ENCODE measurements around the gene GLS.
A peak's percentile ranks its signal among the peaks of the same experiment; 100 is the strongest.
"Not testable (repeated sequence)": the region's sequence is repeated elsewhere in the genome, so short reads cannot be mapped to it uniquely, and the experiment has no call there.

Gene GLS

DNA sequence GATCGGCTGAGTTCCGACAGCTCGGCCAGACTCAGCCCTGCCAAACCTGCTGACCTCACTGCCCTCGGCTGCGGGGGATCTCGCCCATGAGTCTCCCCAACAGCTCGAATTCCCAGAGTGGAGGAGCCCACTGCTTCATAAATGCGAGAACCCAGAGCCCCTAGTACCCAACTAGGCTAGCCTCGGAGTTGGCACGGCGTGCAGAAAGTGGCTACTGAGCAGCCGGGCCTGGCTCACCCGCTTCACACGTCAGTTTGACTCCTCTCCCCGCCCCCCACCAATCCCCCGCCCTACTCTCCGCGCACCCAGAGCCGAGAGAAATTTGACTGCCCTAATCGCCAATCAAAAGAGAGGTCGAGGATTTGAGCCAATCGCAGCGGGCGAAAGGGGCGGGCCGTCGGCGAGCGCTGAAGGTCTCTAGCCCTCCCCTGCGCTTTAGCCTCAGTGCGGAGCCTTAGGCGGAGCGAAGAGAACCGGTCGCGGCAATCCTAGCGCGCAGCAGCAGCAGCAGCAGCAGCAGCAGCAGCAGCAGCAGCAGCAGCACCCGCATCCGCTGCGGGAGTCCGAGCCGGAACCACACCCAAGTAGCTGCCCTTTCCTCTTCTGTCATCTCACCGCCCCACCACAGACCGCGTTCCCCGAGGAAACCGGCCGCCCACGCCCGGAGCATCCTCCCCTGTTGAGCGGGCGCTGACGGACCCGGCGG is at the start of gene GLS:
Gene GLS, plus strand, starts transcription at position 444 of the 706 bp plus-strand sequence. CDS start 264 bp downstream, outside the sequence.
- DNase-seq: peak; percentile 75 to 99 (median 96)

DNA sequence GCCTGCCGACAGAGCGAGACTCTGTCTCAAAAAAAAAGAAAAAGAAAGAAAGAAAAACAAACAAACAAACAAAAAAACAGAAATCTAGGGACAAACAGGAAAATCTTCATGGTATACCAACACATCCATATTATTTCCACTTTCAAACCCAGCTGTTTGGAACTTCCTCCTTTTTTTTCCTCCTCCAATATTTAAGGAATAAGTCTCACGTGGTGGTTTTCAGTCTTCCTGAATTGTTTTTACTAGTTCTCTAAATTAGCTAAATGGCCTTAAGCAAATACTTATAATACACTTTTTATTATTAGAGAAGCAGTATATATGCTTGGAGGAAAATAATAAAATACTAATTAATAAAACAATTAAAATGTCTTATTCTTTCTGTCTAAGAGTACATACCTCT is 48.7 kb upstream of the GLS start:
- no peak for DNase-seq

DNA sequence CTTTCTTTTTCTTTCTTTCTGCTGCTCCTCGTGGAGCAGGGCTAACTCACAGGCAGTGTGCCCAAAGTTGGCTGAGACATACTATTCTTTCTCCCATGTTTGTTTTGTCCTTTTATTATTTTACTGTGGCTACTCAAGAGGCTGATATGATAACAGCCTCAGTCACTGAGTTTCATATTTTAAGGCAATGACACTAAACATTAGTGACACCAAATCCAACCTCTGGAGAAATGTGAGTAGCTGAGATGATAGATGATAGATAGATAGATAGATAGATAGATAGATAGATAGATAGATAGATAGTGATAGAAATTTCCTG is 45.8 kb upstream of the GLS start:
- DNase-seq: no peak

DNA sequence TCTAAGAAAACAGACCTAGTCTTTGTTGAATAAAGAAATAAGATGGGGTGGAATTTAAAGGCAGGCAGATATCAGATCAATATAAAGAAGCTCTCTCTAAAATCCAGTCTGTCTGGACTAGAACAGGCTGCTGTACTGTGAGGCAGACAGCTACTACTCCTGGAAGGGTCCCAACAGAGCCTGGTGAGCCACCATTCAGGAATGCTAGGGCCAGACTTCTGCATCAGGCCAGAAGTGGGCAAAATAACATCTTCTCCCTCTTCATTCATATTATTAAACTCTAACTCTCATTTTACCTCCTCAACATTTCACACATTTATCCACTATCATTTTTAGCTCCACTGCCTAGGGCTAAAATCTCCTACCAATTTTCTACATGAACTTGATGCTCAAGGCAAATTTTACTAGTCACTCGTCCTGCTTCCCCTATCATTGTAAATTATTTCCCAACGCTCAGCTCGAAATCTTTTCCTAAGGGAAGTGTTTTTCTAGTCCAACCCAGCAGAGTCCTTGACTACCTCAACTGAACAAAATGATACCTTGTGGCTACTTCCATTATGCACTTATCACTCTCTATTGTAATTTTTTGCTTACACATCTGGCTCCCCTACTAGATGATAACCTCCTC is 45.2 kb upstream of the GLS start:
- no peak for DNase-seq

DNA sequence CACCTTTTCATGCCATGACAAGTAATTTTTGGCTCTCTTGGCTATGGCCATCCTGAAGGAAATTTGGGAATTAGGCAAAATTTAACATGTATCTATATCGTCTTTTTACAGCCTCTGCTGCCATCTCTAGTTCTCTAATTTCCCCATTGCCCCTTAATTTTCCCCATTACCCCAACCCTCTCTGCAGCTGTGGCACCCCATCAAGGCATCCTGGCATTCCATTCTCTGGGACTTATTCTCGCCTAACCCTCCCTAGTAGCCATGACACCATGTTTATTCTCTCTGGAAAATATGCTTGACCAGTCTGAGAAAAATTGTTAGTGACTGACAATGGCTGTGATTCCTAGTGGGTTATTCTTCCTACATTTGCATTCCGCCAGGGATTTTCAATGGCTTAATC is 43.9 kb upstream of the GLS start:
- no peak for DNase-seq

DNA sequence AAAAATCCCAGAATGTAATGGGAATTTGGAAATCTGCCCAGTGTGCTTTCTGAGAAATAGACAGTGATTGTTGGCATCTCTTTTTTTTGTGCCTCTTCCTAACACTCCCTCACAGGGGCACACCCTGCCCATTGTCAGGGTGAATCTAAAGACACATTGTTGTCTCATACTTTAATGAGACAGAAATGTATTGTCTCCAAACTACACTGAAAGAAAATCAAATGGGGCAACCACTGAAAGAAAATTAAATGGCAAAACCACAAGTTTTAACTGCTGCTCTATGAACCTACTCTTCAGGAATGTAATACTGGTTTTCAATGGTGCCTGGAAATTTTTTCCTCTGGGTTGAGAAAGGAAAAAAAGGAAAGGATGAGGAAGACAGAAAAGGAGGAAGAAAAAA is 43.2 kb upstream of the GLS start:
- DNase-seq: no peak

DNA sequence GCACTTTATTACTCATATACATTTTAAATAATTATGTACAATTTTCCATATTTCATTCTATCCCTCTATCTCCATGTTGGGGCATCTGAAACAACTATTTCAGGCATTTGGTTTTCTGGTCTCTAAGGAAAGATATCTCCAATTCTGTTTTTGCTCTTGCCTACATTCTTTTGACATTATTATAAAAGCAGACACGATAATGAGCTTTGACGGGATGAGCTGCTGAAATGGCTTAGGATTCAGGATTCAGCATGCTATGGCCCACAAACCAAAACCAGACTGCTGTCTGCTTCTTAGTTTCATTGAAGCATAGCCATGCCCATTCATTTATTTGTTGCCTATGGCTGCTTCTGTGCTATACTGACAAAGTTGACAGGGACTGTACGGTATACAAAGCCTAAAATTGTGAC is 42.7 kb upstream of the GLS start:
- no peak for DNase-seq

DNA sequence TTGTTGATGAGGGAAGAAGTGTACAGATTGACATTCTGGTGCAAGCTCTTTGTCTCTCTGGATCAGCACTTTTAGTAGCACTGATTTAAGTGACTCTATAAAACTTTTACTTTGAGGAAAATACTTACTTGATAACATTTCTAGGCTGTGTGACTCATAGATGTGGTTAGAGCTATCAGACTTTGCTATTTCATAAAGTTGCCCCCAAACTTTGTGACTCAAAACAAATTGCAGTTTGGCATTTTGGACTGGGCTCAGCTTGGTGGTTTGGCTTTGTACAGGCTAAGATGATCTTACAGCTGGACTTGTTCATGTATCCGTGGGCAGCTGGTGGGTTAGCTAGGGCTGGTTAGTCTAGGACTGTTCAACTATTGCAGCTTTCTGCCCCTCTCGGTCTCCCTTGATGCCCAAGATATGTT is 42.1 kb upstream of the GLS start:
- DNase-seq: no peak

DNA sequence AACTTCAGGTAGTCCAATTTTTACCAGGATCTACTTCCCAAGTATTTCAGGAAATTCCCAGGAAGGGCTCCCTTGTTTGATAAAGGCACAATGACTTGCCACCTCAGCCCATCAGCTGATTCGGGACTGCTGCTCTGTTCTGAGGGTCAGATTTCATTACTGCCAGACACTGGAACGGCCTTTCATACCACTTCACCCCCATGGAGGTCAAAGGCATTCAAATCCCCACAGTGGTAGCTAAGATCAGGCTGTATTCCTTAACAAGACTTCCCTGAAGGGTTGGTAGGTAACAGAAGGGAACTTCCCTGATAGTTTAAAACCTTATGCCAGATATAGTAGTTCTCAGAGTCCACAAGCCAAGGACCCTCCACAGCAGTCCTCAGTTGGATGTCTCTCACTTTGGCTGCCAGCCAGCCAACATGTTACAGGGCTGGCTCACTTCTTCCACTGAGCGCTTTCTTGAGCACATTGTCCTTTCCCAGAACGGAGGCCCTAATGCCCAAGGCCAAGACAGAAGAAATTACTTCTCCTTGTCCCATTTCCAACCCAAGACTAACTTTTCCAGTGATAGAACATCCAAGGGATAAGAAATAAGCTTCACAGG is 40.0 kb upstream of the GLS start:
- DNase-seq: no peak

DNA sequence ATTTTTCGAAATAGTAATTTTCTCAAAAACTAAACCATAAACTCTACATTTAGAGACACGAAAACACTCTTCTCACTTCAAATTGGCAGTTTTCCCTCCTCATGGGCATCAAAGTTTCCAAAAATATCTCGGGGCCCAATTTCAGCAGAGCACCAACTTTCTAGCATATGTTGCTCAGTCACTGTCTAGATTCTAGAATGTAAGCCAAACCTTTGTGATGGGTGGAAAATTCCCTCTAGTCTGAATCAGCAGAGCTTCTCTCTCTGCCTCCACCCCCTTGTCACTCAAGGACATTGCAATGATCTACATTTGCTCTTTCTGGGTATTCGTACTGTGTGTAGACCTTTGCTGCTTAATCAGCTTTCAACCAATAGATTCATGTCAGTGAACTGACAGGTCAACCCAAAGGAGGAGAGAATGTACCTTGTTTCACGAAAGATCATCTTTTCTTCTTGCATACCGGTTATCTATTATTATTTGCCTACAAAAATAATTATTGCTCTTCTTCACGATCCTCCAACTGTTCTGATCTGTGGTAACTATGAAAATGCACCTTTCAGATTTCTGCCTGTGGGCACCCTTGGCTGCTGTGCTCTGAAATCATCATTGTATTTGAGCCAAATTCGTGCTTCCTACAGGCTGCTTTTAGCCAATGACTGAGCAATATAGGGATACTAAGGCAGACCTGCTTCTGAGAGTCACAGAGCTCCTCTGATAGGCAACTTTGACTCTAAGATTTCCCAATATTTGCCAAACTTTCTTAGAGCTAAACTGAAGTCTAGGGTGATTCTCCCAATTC is 38.7 kb upstream of the GLS start:
- no peak for DNase-seq

DNA sequence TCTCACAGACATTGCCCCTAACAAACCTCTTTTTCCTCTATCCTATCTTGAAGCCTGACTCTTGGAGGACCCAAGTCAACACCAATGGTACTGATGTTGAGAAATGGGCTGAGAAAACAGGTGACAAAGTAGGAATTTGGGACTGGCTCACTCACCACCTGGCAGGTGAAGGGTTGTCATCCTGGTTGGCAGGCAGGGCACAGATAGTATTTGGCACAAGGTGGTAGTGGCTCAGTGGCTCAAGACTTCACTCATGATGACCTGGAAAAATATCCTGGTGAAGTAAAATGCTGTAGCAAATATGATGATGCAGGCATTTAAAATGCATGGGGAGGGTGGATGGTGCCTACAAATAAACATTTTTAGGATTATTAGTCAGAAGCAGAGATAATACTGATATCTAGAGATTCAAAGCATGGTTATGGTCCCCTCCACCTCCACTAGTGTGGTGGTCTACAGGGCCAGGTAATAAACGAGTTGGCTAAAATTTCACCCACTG is 38.0 kb upstream of the GLS start:
- no peak for DNase-seq

DNA sequence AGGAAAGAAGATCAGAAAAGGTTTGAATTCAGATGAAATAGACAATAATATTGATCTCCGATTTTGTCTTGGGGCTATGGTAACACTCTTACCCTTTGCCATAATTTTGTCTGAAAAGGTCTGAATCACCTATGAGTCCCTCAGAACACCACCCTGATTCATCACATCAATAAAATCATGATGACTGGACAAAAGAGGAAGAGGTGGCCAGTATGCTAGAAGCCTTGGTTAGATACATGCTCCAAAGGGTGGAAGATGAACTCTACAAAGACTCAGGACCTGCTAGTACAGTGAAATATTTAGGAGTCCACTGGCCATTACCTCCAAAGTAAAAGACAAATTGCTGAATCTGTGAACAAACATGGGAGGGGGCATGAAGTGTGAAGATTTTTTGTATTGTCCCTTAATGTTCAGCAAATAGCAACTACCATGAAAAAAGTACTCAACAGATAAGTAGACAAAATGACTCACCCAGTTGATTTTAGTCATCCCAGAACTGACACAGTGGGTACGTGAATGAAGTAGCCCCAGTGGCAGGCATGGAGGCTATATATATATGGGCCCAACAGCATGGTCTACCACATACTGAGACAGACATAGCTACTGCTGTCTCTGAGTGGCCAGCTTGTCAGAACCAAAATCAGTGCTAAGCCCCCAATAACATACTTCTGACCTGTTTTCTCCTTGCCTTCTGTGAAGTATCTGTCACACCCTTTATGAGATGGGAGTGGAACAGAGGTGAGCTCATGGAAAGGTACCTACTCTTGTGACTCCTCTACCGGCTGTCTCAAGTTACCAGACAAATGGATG is 36.5 kb upstream of the GLS start:
- no peak for DNase-seq

DNA sequence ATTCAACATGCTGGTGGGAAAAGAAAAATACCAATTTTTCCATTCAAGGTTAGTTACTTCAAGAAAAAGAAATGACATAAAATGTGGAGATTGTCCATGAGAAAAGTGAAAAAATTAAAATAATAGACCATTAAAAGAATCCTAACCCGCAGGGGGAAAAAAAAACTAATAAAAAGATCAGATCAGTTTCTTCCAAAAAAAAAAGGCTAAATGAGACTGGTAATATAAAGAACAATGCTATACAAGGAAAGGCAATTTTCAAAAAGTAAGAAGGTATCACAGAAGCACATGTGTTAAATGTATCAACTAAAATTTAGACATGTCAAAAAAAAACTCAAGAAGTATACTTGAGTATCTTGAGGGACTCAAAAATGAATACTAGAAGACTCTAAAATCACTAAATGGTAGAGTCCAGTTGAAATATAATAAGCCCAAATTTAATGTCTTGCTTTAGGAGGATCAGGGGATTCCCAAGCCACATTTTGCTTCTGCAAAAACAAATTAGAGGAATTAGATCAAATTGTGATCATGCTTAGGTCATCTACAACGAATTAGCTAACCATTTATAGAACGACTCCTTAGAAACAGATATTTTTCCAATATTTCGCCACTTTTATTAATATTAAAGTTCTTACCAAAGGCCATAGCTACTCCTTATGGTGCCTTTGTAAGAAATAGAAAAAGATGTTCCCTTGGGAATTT is 35.8 kb upstream of the GLS start:
- no peak for DNase-seq

DNA sequence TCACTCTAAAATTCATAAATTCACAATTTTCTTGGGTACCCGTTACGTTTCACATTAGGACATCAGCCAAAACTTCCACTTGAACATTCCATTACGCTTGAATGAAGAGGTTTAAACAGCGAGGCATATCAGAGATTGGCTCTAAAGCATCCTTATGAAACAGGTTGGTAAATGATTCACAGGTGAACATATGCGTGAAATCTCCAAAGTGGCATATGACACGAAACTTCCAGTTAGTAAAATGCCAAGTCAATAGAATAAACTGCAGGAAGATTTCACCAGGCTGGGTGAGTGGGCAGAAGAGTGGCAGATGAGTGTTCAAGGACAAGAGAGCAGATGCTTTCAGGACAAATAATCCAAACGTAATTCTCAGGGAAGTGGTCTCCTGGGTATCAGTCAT is 33.9 kb upstream of the GLS start:
- no peak for DNase-seq

DNA sequence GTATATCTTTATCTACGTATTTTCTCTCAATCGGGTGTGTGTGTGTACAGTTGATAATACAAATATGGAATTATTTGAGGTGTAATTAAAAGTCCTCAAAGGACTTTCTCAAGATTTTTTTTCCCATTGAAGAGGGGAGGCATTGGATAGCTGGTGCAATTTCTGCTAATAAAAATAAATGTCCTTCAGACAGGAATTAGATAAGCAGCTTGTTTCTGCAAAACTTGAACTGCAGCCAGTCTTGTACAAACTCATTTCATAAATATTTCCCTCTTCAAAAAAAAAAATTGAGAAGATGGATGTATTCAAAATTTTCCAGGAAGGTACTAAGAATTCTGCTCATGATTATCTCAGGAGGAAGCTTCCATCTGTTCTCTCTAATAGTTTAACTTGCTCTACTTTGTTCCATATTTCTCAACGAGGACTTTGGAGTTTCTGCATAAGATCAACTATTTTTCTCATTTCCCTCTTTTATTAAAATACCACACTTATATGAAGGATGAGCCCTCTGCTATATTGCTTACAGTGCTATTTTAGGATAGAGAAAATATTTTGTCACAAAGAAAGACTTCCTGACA is 33.0 kb upstream of the GLS start:
- no peak for DNase-seq

DNA sequence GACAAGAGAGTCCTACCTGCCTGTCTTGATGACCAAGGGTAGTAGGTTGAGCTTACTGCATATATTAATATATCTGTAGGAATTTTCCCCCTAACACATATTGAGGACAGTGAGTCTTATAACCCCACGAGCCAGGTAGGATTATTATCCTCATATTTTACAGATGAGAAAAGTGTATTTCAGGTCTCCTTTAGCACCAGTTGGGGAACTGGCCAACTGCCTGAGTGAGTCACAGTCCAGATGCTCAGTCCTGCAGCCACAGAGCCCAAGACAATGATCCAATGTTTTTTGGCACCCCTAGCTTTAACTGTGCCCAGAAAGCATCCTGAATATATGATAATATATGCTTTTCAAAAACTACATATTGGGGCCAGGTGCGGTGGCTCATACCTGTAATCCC is 30.8 kb upstream of the GLS start:
- DNase-seq: no peak

DNA sequence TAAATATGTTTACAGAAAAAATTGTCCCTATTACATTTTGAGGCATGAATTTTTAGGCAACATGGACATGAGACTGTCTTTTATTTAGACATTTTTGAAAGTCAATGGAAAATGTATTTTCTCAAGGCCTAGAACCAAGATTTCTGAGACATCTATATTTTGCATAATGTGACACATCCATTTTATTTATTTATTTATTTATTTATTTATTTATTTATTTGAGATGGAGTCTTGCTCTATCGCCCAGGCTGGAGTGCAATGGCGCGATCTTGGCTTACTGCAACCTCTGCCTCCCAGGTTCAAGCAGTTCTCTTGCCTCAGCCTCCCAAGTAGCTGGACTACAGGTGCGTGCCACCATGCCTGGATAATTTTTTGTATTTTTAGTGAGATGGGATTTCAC is 27.6 kb upstream of the GLS start:
- DNase-seq: not testable (repeated sequence)

DNA sequence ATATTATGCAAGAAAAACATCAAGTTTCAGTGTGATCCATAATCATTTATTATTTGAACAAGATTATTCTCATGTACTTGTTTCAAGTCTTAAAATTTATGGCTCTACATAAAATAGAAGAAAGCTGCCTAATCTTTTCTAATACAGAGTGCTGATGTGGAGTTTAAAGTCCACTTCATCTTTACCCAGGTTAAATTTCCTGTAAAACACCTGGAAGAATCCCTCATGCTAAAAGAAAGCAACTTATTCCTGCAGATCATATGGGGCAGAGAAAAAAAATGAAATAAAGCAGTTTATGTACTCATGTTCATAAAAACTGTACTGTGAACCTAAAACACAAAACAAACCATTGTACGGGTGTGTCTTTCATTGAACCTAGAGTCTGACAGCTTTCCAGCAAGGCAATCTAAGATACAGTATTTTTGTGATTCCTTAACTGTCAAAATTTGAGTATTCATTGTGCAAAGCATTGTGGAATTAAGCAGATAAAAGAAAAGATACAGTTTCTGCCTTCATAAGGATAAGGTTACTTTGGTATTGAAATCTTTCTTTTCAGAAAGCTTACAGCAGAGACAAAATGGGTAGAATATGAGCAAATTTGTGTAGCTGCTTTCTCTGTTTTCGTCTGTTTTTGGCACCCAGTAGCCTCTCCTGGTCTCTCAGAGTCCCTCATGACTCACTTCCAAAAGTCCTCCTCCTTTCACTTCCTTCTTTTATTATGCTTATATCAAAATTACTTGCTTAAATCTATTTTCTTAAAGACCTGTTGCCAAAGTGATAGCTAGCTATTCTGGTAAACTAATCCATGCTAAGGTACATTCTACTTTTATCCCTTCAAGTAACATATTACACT is 26.9 kb upstream of the GLS start:
- no peak for DNase-seq

DNA sequence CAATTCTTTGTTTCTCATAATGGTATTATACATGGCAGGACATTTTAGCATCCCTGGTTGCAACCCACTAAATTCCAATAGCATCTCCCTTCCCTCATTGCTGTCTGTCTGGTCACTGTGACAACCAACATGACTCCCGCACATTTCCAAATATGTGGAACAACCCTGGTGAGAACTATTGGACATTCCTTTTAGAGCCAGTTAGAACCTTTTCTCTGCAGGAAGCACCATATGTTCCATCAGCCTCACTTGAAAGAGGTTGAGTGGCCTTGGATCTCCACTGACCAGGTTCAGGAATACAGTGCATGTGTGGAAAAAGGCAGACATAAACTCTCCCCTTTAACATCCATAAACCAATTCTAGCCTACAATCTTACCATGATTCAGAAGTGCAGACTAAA is 25.9 kb upstream of the GLS start:
- DNase-seq: no peak

Data from hypothalamus (tissue), 51 donors.